NK-92 (cell line): Measurements from ENCODE around the gene MRPS25.

Source experiments
- DNase-seq: peaks from one replicate; lab custom pipeline; 2025; ENCODE audit not compliant: unreplicated experiment; lab: John Stamatoyannopoulos, UW

The MRPS25 gene

GRCh38 chr3:15064835-15065549 is at the start of gene MRPS25:
MRPS25 (minus strand) TSS chr3:15065315; CDS start chr3:15065194, 121 bp downstream.
- peak; percentile 32 for DNase-seq

GRCh38 chr3:15113884-15114283 is 48.8 kb upstream of the MRPS25 start:
- DNase-seq = no peak

DNA sequence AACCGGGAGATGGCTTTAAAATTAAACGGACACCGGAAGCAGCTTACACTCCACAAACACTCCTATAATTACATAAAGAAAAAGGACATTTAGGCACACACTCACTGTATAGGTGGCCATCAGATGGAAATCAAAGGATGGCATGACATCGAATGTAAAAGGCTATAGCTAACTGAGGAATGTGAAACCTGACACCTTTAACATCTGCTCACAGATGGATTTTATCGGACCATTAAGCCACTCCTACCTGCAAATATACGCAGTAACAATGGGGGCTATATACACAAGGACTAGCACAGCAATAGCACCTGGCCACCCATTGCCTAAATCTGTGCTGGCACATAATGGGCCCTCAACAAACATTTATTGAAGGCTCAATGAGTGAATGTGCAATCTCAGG is 48.4 kb upstream of the MRPS25 start:
- no peak for DNase-seq

DNA sequence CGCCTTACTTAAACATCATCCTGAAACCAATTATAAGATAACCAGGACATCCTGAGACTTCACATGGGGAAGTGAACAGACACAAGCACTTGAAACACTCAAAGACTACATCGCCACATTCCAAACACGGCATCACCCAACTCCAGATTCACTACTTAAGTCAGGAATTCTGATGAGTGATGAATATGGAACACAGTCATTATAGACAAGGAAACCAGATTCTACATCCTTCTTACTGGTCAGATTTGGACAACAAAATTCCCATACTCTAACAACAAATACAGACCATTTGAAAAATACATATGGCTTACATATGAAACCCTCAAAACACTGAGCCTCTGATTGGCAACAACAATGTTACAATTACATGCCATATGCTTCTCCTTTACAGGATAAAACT is 46.9 kb upstream of the MRPS25 start:
- DNase-seq = no peak

DNA sequence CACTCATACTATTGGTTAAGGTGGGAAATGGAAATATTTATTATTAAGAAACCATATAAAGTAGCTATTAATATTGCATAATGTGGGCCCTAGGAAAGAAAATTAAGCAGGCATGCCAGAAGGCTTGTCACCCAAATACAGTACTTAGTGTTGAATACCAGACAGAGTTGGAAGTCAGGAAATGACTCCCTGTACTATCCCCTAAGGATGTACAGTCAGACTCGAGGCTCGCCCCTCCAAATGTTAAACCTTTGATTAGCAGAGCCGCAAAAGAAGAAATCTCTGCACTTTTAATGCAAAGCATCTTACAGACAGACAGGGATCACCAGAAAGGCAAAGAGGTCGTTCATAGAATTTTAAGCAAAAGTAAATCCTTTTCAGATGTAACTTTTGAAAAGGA is 45.1 kb upstream of the MRPS25 start:
- DNase-seq = no peak

GRCh38 chr3:15108869-15109268 is 43.8 kb upstream of the MRPS25 start:
- no peak for DNase-seq

DNA sequence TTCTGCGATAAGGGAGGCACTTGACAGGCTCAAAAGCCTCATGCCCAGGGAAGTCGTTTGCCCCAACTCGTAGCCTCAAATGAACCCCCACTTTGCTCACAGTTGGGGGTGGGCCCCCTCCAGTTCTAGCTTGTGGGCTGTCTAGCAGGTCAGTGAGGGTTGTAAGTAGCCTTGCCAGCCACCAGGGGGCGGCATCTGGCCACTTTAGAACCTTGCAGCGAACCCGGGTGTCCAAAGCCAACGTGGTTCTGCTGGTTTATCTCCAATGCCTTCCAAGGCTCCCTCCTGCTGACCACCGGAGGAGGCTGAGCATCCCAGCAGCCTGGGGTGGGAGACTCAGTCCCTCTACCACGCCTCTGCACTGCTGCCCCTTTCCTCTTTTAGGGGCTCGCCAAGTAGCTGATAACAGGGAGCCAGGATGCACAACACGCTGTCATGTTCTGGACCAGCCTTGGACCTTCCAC is 43.0 kb upstream of the MRPS25 start:
- DNase-seq = no peak

- no peak for DNase-seq
Observed at GRCh38 chr3:15107075-15107947, 42.2 kb upstream of the MRPS25 start.

DNA sequence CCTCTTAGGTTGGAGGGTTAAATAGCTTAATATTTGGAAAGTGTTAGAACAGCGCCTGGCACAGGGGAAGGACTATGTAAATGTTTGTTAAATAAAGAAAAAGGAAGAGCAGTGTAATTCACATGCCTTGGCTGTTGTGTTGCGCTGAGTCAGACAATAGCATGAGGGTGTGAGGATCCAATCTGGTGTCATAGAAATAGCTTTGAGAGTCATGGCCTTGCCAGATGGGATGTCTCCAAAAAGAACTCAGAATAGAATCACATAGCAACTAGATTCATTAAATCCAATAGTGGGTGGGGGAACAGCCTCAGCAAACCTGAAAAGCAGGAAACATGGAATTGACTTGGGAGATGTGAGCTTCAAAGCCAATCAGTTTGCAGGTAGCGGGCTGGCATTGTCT is 37.7 kb upstream of the MRPS25 start:
- no peak for DNase-seq

DNA sequence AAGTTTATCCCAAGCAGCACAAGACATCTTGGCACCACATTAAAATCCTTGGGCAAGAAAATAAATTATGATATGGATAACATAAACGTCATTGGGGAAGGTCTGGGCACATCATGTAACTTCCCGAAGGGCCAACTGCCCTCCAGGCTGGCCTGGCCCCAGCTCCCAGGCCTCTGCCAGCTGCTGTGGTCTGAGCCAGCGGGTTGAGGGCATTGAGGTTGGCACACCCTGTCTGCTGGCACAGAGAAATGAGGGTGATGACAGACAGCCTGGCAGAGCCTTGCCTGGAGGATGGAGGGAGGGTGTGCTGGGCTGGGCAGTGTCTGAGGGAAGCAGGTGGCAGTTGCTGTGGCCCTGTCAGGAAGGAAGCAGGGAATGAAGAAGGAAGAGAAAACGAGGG is 37.1 kb upstream of the MRPS25 start:
- DNase-seq = no peak

GRCh38 chr3:15099364-15100098 is 34.4 kb upstream of the MRPS25 start:
- DNase-seq = no peak

GRCh38 chr3:15098503-15099363 is 33.6 kb upstream of the MRPS25 start, which contains the start of gene RBSN:
RBSN (minus strand) TSS chr3:15099148; CDS start chr3:15096120, 3,028 bp downstream.
- peak; percentile 83 for DNase-seq

DNA sequence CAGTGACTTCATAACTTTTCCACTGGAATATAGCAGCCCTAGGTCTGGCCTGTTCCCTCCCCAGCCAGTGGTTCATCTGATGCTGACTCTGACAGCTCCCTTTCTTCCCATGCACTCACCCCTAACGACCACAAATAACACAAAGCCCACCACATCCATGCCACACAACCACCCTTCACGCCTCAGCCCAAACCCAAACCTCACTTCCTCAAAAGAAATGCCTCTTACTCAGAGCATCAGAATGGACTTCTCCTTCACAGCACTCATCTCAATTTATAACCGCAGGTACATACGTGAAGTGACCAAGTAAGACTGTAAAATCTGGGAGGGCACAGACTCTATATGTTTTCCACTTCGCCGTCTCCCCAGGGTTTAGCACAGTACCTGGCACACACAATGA is 32.8 kb upstream of the MRPS25 start:
- no peak for DNase-seq

- no peak for DNase-seq
Observed at GRCh38 chr3:15096046-15096445, 30.9 kb upstream of the MRPS25 start.

DNA sequence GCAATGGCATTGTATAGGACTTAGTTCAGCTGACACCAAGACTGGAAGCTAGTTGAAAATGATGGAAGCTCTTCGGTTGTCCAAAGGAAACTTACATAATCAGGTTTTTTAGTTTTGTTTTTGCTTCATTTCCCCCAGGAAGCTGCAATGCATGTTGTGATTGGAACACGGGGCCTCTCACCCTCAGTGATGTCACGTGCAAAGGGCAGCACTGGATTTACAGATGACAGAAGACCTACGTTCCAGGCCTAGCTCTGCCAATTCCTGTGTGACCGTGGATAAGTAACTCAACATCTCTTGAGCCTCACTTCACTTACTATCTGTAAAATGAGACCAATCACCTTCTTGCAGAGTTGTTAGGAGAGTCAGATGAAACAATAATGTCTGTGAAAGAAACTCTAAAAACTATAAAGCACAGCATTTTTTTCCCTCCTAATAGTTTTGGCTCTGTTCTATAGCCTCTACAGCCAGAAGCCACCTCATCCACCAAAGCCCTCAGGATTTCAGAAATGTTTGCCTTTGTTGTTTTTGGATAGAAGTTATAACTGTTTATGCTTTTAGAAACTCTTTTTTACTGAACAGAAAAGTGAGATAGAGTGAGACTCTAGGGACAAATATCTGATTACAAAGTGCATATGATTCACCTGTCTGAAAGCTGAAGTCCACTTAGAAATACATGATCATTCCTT is 29.2 kb upstream of the MRPS25 start:
- no peak for DNase-seq

DNA sequence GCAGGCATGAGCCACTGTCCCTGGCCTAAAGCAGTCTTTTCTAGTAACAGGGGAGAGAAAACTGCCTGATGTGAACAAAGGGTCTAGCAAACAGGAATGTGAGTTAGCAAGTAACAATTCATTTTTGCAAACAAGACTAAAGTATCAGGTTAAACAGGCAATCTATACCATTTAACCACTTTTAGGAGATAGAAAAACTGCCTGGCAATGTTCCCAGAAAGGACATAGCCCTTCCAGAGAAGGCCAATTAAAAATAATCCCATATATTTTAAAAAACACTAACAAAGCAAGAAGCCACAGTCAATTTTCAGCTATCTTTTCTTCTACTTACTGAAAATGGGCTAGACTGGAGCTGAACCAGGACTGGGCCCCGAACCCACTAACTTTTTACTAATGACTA is 27.6 kb upstream of the MRPS25 start:
- no peak for DNase-seq

GRCh38 chr3:15091575-15091974 is 26.5 kb upstream of the MRPS25 start:
- DNase-seq = no peak

GRCh38 chr3:15089201-15089600 is 24.1 kb upstream of the MRPS25 start:
- no peak for DNase-seq

GRCh38 chr3:15086699-15087098 is 21.6 kb upstream of the MRPS25 start:
- DNase-seq = no peak

DNA sequence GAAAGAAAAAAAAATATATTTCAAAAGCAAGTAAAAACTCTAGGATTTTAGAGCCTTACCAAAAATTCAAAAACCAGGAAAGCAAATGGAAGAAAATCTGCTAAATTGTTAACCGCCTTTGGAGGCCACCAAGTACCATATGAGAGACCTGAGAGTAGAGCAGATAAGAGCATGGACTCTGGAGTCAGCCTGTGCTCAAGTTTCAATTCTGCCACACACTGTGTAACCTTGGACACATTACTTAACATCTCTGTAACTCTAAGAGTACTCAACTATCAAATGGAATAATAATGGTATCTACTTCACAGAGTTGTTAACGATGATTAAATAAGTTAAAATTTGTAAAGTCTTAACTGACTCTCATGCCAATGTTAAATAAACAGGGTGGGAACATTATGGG is 21.1 kb upstream of the MRPS25 start:
- DNase-seq = no peak
